GM19468 (cell line): Measurements from ENCODE around the gene ESPL1.

ENCODE experiments used
- ATAC-seq: cut with Tn5 transposase; IDR thresholded peaks from one replicate; pipeline ENCODE4 v1.9.1; 2021; ENCODE audit warnings: mild to moderate bottlenecking, moderate library complexity, moderate number of reproducible peaks; ENCODE audit not compliant: unreplicated experiment; ENCODE audit errors: extremely low read depth

ESPL1 gene

DNA sequence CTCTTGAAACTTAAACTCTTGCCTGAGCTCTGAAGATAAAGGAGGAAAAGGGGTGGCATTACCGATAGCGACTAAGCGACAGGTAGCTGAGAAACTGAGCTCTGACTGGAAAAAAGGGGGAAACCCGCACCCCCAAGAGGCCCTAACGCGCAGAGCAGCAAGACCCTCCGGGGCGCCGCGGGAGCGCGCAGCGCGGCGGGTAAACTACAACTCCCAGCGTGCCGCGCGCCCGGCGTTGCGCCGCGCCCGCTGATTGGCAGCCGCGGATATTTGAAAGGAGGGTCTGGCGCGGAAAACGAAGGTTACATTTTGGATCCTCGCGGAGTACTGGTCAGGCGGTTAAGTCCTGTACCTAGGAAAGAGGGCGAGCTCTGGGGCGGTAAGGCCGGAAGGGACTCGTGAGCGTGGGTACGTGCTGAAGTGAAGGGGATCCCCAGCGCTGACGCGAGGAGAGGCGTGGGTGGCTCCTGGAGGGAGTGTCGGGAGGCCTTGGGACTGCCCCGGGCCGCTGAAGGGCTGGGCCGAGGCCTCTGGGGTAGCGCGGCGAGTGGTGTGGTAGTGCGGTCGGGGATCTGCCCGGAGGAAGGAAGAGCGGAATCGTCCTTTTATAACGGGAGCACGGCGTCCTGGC lies at the start of gene ESPL1:
ESPL1 (plus strand) TSS at position 301 of the 631 bp plus-strand sequence. CDS start 468 bp downstream, outside the sequence.
- ATAC-seq: peak; percentile 61

DNA sequence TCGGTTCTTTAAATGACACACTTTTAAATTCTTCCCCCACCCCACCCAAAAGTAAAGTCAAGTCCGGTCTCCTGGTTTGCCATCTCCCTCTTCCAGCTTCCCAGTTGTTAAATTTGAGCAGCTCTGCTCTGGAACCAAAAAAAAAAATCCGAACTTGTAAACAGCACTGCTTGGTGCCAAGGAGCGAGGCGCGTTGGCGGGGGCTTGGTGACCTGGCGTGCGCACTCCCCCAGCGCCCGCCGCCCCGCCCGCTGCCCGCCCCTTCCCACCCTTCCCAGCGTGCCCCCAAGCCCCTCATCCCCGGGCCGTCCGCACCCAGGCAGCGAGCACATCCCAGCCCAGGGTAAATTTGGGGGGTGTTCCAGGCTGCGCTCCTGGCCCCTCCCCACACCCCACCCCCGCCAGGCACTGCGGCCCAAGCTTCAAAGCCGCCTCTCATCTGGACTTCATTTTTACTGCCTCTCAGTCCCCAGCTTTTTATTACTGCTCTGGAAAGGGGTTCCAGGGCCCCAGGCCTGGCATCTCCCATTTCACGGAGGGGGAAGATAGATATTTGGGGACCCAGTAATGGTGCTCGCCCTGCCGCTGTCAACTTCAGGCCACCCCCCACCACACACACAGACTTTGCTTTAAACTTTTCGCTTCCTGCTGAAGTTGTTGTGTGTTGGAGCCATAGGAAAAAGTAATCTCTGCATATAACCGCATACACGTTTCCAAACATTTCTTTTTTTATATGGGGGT lies 49.4 kb upstream of the ESPL1 start:
- ATAC-seq: no peak

DNA sequence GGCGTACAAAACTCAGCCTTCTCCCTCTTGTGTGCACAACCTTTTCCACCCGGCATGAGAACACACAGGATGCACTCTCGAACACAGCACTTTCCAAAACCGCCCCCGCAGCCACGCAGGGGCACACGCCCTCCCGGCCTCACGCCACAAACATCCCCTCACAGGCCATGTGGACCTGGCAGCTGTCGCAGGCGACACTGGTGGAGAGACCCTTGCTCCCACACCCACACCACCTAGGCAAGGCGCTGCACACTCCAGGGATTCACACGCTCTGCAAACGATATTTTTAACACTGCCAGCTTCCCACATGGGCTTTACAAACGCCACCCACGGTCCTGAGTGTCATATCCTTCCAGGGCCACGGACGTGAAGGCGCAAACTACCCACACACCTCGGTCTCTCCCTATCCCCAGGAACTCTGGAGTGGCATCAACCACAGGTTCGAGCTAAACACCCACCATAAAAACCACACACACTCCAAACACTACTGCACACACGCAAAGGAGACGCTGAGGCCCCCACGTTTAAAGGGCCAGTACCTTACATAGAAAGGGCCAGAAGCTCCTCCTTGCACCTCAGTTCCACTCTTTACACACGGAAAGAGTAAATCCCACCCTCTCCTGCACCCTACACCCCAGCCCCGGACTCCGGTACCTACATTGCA lies 48.7 kb upstream of the ESPL1 start:
- no peak for ATAC-seq

DNA sequence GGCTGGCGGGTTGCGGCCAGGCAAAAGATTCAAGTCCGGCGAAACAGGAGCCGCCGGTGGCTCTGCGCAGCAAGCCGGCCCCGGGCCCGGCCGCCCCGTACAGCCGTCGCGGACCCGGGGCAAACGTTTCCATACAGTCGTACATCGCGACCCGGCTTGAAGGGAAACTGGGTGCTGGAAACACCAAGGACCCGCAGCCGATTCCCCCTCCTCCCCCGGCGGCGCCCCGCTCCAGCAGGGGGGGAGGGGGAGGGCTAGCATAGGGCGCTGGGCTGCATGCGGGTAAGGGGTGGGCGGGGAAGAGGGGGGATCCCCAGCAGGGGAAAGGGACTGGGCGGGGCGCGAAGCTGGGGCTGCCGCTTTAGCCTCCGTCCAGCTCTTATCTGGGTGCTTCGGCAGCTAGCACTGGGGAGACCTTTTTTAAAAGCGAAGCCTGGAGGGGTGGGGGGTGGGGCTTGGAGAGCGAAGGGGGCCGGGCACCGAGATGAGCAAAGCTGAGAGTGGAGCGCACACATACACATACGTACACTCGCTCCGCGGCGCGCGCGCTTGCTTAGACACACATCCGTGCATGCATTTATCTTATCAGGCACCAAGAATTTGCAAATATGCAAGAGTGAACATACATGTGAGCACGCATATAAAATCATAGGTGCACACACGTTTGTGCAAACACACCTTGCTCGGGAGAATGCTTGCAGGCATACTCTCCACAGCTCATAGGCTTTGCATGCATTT lies 48.0 kb upstream of the ESPL1 start:
- ATAC-seq: no peak

DNA sequence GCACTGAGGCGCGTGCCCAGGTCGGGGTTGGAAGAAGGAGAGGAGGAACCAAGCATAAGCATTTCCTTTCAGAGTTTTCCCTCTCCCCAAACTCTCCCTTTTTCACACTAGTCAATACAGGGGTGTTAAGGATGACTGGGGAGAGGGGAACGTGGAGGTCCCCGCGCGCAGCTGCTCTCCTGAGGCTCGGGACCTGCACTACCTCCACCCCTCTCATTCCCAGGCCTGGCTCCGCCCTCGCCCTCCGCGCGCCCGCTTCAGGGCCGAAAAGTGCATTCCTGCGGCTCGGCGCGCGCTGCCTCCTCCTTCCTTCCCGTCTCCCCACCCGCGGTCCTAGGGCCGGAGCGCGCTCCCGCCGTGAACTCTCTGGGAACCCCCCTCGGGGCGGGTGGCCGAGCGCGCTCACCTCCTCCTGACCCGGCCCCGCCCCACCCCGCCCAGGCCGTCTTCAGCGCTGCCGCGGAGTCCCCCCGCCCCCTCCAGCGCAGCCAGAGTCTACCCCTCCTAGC lies 47.4 kb upstream of the ESPL1 start:
- ATAC-seq: no peak

DNA sequence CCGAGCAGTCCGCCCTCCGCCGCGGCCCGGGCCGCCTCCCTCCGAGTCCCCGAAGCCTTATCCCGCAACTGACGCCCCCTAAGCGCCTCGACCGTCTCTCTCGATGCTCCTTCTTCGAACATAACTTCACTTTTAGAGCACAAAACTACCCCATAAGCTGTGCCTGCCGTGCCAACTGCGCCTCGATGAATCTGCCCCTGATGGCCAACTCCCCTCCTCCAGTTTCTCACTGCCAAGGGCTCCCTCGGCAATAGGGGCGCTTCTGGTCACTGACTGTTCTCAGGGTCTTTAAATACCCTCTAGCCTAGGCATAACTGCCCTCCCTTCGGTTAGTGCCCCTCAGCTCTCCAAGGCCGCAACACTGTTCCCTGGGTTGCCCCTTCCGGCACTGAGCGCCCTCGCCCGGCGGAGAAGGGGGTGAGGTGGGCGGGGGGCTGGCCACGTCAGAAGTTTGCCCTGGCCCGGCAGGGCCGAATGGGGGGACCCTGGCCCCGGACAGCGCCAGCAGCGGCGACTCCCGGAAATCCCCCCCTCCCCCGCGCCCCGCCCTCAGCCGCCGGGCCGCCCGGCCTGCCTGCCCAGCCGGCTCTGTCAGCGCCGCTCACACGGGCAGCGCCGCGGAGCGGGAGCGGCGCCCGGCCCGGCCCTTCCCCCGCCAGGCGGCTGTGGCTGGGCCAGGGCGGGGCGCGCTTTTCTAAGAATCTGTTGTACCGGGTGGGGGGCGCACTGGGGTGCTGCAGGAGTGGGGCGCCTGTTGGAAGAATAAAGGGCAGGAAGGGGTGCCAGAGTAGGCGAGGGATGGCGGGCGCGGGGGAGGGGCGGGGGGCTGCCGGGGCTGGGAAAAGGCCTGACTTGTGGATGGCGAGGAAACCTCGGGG lies 46.7 kb upstream of the ESPL1 start:
- no peak for ATAC-seq

DNA sequence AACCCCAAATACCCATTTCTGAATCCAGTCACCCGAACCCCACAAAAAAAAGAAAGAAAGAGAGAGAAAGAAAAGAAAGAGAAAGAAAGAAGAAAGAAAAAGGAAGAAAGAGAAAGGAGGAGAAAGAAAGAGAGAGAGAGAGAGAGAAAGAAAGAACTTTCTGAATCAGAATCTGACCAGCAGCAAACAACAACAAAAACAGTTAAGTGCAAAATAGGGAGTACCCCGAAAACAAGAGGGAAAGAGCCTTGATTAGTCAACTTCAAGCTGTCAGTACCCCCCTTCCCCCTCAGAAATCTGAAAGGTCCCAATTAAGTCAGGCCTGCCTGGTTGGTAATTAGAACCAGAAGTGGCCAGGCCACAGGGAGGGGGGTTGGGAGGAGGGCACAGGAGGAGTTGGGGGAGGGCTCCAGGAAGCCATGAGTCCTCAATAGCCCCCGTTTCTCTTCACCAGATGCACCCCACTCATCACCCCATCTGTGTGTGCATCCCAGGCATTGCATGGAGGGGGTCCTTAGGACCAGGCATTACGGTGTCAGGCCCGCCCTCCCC lies 45.9 kb upstream of the ESPL1 start:
- ATAC-seq: no peak

DNA sequence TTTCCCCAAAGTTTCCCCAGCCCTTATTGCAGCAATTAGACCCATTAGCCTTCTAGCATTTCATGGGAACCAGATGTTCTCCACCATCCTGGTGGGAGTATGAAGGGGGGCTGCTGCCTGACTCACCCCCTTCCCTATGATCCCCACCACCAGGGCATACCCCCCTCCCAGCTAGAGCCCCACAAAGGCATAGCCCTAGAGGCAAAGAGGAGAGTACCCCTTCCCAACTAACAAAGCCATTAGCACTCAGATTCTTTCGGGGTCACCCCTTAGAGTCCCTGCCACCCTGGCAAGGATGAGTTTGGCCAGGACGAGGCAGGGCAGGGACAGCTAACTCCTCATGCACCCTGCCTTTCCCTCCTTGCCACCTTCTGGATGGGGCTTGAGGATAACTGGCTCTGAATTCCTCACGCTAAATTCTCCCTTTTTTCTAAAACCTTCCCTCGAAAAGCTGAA lies 45.3 kb upstream of the ESPL1 start:
- ATAC-seq: no peak

DNA sequence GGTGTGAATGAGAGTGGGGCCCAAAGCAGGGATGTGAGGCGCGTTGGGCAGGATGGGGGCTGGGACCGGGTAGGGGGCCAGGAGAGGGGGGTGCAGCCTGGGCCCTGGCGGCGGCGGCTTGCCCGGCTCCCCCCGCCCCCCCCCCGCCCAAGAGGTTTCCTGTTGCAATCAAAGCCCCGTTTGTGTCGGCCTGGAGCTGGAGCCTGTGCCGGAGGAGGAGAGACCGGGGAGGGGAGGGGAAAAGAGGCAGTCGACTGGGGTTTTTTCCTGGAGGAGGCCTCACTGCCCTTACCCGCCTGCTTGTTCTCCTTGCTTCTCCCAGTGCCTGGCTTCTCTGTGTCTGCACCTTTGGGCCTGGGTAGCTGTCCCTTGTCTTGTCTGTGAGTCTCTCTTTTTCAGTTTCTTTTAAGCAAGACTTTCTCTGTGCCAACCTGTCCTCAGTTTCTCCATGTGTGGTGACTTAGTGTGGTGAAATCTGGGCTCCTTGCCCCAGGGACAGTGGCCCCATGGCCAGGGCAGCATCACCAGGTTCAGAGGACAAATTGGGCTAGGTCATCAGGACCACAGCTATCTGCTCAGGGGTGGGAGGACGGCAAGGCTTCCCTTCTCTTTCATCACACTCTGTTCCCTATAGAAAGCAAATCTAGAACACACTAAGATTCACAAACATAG lies 44.6 kb upstream of the ESPL1 start:
- ATAC-seq: no peak

DNA sequence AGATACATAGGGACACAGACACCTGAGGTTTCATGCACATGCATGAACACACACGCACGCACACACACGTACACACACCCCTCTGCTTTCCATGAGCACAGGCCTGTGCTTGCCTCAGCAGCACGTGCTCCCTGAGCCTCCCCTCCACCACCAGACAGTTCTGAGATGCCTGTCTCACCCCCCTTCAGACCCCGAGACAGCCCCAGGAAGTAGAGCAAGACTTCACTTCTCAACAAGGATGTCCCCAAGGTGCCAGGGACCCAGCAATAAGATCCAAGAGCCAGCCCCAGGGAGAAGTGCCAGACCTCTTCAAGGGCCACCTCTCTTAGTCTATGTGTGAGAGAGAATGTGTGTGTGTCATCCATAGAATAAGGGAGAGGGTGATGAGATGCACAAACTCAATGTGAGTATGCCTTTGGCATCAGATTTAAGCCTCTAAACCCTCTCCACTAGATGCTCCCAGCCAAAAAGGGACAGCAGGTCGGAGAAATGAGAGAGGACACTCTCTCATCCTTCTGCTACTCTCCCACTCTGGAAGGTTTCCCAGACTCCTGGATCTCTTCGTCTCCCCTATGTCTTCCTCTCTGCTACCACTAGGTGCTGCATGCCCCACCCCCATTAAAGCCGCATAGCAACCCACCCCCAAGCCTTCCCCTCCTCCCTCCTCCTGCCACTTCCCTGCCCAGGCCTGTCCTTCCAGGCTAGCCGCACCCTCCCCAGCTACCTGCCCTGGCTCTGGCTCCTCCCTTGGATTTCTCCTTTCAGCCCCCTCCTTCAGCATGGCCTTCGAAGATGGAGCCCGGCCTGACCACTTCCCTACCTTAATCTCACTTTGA lies 43.8 kb upstream of the ESPL1 start:
- ATAC-seq: no peak

DNA sequence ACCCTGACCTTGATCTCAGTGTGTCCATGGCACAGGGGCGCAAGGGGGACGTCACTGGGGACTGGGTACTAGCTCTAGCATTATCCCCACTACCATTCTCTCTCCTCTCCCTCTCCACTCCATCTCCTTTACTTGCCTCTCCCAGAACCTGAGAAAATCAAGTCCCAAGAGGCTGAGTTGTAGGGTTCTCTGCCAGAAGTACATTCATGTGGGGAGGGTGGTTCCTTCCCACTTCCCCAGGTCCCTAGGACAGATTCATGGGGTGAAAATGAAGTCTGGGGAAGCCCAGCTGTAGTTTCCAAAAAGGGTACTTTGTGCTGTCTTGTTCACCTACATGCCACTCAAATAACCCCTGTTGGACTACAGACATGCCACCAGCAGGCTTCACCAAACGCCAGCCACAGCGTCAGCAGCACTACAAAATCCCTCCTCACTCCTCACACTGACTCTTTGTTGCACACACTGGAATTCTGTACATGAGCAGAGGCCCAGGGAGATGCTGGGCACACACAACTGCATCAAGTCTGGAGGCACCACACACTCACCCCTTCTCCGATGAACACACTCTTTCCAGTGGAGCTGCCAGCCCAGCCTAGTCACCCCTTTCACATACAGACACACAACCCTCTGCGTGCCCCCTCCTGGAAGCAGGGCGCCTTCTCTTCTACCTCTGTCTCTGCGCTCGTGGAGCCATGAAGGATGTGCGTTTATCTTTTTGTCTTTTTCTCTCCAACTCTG lies 43.0 kb upstream of the ESPL1 start:
- no peak for ATAC-seq

DNA sequence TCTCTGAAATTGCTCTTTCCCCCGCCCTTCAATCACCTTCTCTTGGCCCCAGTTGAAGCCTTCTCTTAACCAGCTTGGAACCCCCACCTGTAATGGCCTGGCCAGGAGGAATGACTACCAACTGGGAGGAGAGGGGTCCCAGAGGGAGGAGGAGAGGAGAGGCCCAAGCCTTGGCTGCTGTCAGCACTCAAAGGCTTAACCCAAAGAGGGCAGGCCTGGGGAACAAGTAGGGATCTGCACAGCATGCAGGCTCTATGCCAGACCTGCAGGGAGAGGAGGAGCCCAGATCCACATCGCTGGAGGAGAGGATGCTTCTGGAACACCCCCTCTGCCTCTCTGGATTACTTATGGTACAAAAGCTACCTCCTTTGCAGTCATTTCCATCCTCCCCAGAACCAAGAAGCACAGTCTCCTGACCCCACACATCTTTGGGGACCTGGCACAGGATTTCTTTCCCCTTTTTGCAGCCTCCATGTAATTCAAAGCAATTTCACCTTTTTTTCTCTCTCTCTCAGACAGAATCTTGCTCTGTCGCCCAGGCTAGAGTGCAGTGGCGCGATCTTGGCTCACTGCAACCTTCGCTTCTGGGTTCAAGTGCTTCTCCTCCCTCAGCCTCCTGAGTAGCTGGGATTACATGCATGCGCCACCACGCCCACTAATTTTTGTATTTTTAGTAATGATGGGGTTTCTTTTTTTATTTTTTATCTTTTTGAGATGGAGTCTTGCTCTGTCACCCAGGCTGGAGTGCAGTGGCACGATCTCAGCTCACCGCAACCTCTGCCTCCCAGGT lies 42.3 kb upstream of the ESPL1 start:
- ATAC-seq: no peak

DNA sequence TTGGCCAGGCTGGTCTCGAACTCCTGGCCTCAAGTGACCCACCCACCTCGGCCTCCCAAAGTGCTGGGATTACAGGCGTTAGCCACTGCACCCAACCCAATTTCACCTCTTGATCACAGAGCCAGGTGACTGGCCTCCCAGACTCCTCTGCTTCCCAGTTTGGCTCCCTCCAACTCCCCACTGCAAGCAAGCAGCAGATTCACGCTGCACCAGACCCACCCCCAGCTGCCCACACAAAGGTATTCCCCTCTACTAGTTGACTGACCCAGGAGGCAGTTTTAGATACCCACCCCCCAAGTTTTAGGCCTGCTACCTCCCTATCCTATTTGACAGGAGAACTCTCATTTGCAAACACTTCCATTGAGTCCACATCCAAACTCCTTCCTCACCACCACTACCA lies 41.3 kb upstream of the ESPL1 start:
- ATAC-seq: no peak

DNA sequence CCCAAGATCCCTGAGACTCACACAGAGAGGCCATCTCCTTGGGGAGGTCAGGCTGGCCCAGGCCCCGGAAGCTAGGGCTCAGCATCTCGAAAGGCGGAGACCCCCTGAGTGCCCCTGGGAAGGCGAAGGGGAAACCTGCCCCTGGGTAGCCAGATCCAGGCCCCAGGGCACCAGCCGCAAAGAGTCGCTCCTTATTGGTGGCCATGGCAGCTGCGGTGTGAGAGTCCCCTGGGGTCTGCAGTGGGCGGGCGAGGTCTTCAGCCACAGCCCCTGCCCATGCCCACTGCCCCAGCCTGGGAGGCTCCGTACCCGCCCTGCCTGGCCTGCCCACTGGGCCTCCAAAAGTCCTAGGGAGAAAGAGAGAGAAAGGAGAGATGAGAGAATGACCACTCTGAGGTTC lies 40.8 kb upstream of the ESPL1 start:
- no peak for ATAC-seq

DNA sequence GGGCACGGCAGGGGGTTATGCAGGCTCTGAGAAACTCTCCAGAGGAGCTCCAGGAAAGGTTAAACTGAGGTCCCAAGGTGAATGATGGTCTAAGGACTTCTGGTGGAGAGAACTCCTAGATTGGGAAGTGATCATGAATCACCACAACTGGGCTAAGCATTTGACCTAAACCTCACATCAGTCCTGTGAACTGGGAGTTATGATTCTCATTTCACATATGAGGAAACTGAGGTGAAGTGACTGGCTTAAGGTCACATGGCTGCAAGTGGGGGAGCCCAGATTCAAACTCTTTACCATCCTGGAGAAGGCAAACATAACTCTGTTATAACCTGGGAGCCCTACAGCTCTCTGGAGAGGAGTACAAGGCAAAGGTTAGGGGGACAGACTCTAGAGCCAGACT lies 40.3 kb upstream of the ESPL1 start:
- ATAC-seq: no peak

DNA sequence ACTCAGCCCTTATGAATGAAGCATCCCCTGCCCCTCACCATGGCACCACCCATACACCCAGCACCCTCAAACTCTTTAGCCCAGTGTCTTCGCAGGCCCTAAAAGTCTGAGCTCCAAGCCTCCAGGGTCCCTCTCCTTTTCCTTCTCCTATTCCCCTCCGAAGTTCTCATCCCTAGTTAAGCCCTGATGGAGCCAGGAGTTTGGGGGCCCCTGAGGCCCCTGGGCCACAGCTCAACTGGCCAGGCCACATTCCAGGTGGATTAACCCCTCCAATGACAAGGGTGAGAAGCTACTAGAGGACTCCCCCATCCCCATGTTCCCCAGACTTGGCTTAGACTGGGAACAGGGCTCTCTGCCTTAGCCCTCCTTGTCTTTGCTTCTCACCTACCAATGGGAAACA lies 38.6 kb upstream of the ESPL1 start:
- no peak for ATAC-seq
